Sigmoid colon (tissue), 7 donors: Measurements from ENCODE around the gene GPR18. TPM values are rescaled to one million over a fixed set of nuclear protein-coding genes. Genes with fewer than 3 reads are reported as not detected.

Source experiments
- DNase-seq: peaks from one replicate; pipeline ENCODE4 v3.0.0-alpha.2; 2019
- H3K27ac ChIP-seq, 4 donors: fragments of 200-600 bp; sonication (generic); one replicate each; pipeline ENCODE4 v1.5.1; 2016 to 2019; ENCODE audit warnings: mild to moderate bottlenecking in 1 of 4
- H3K27me3 ChIP-seq, 3 donors: fragments of 200-600 bp; sonication (generic); one replicate each; pipeline ENCODE4 v1.5.1; 2019; ENCODE audit warnings: mild to moderate bottlenecking in 1 of 3
- H3K36me3 ChIP-seq, 4 donors: fragments of 200-600 bp; sonication (generic); one replicate each; pipeline ENCODE4 v1.5.1; 2016 to 2019
- H3K4me1 ChIP-seq, 4 donors: fragments of 200-600 bp; sonication (generic); one replicate each; pipeline ENCODE4 v1.5.1; 2017 to 2019
- H3K4me3 ChIP-seq, 4 donors: fragments of 200-600 bp; sonication (generic); one replicate each; pipeline ENCODE4 v1.5.1; 2017 to 2019; ENCODE audit warnings: mild to moderate bottlenecking in 2 of 4, moderate library complexity in 1 of 4
- H3K9me3 ChIP-seq, 4 donors: fragments of 200-600 bp in 3 of 4; sonication (generic) in 3 of 4; one replicate each; pipeline versions ENCODE4 v1.5.1 to v1.6.1; 2013 to 2019
- CTCF ChIP-seq, 4 experiments: fragments of 450-650 bp in 3 of 4; fragments of 200-600 bp in 1 of 4; IDR thresholded peaks; one replicate each; pipeline ENCODE4 v1.5.1; 2016 to 2019; ENCODE audit warnings: antibody characterized with exemption in 4 of 4, mild to moderate bottlenecking in 3 of 4, moderate library complexity in 2 of 4
- EP300 ChIP-seq, 4 donors: sonication (generic); formaldehyde crosslinking; IDR thresholded peaks; one replicate each; pipeline ENCODE4 v1.6.1; 2017; ENCODE audit warnings: antibody characterized with exemption in 4 of 4
- POLR2A ChIP-seq, 2 donors: fragments of 450-650 bp; IDR thresholded peaks; one replicate each; pipeline ENCODE4 v1.6.1; 2016; ENCODE audit warnings: antibody characterized with exemption in 2 of 2, mild to moderate bottlenecking in 2 of 2, moderate library complexity in 2 of 2
- POLR2AphosphoS5 ChIP-seq, 4 donors: sonication (generic); formaldehyde crosslinking; IDR thresholded peaks; one replicate each; pipeline ENCODE4 v1.6.1; 2017; ENCODE audit warnings: antibody characterized with exemption in 4 of 4
- WGBS, 2 donors: extraction: QIAGEN DNeasy Blood & Tissue Kit; methylation state at CpG; one replicate each; pipeline ENCODE4 v1.1.7; 2013; 5-methylcytosine and 5-hydroxymethylcytosine counted together
- intact Hi-C: fragments of 100-400 bp; cut with DNase I; formaldehyde crosslinking; loops from one replicate; pipeline ENCODE4 v1.15.1; 2023
- polyA plus RNA-seq, 3 donors: library from polyadenylated mRNA; stranded (reverse); fragments of 200-250 nt; gene quantifications; one replicate each; pipeline ENCODE4 v1.2.3, GENCODE V29; 2013
- total RNA-seq, 4 donors: library from RNA; depleted of rRNA; stranded (reverse); fragments of >200 nt; gene quantifications; one replicate each; pipeline ENCODE4 v1.1.0, GENCODE V29; 2016
- donor health status: healthy with polysubstance abuse.
- donor health status: Bipolar disorder and iron deficiency.
- donor health status: healthy.

Gene GPR18
- total and polyA plus RNA-seq, 7 donors = 0.83 to 7.5 TPM; not detected in 5

GRCh38 chr13:99293178-99293577, 35.0 kb upstream of the GPR18 start:
- Histone ChIP-seq H3K27ac (no peak overlapping the region), H3K27me3 (no peaks in the 10 kb centered on the region), H3K9me3 (no peaks in the 10 kb centered on the region), H3K4me3 (no peak overlapping the region), H3K36me3 (peaks cover 0 to 30% (median 3%) of the 10 kb centered on the region in 4 donors), H3K4me1 (peaks cover 0 to 21% (median 8%) of the 10 kb centered on the region in 4 donors)
- TF ChIP-seq EP300 (IDR thresholded peaks at IDR 0.05) (no peak), POLR2AphosphoS5 (IDR thresholded peaks at IDR 0.05) (no peak), POLR2A (IDR thresholded peaks at IDR 0.05) (no peak), CTCF (IDR thresholded peaks at IDR 0.05) (no peak)
- DNase-seq = no peak
- intact Hi-C loops = no loop called here
- WGBS, 2 donors = 71 to 90% methylated on average over 2 of the region's 2 CpGs

GRCh38 chr13:99290894-99291293, 32.7 kb upstream of the GPR18 start:
- Histone ChIP-seq H3K4me3 (no peak overlapping the region), H3K36me3 (peaks cover 0 to 29% (median 3%) of the 10 kb centered on the region in 4 donors), H3K4me1 (peaks cover 0 to 30% (median 12%) of the 10 kb centered on the region in 4 donors), H3K27ac (no peak overlapping the region), H3K9me3 (no peaks in the 10 kb centered on the region), H3K27me3 (no peaks in the 10 kb centered on the region)
- no peak for DNase-seq
- intact Hi-C loops = no loop called here
- 83 to 88% methylated on average over 3 of the region's 3 CpGs for WGBS, 2 donors
- TF ChIP-seq EP300 (IDR thresholded peaks at IDR 0.05) = no peak
- no peak for TF ChIP-seq POLR2A (IDR thresholded peaks at IDR 0.05)
- no peak for TF ChIP-seq POLR2AphosphoS5 (IDR thresholded peaks at IDR 0.05)
- no peak for TF ChIP-seq CTCF (IDR thresholded peaks at IDR 0.05)

GRCh38 chr13:99289674-99290337, 31.6 kb upstream of the GPR18 start:
- Histone ChIP-seq H3K4me1 (peaks cover 0 to 28% (median 16%) of the 10 kb centered on the region in 4 donors), H3K27me3 (no peaks in the 10 kb centered on the region), H3K9me3 (no peaks in the 10 kb centered on the region), H3K27ac (no peak overlapping the region), H3K36me3 (peaks cover 0 to 18% (median under 1%) of the 10 kb centered on the region in 4 donors), H3K4me3 (no peak overlapping the region)
- TF ChIP-seq POLR2AphosphoS5 (IDR thresholded peaks at IDR 0.05) (no peak), EP300 (IDR thresholded peaks at IDR 0.05) (no peak), POLR2A (IDR thresholded peaks at IDR 0.05) (no peak), CTCF (IDR thresholded peaks at IDR 0.05) (no peak)
- WGBS, 2 donors = 73 to 78% methylated on average over 7 of the region's 7 CpGs
- no peak for DNase-seq
- intact Hi-C loops = no loop called here

GRCh38 chr13:99289271-99289670, 31.1 kb upstream of the GPR18 start:
- TF ChIP-seq POLR2A (IDR thresholded peaks at IDR 0.05) = no peak
- TF ChIP-seq POLR2AphosphoS5 (IDR thresholded peaks at IDR 0.05) = no peak
- TF ChIP-seq CTCF (IDR thresholded peaks at IDR 0.05) = no peak
- TF ChIP-seq EP300 (IDR thresholded peaks at IDR 0.05) = no peak
- Histone ChIP-seq H3K4me3 (no peak overlapping the region), H3K36me3 (peaks cover 0 to 12% (median 0%) of the 10 kb centered on the region in 4 donors), H3K27ac (no peak overlapping the region), H3K4me1 (peaks cover 0 to 28% (median 16%) of the 10 kb centered on the region in 4 donors), H3K27me3 (no peaks in the 10 kb centered on the region), H3K9me3 (no peaks in the 10 kb centered on the region)
- intact Hi-C loops = no loop called here
- WGBS, 2 donors = 88 to 89% methylated on average over 2 of the region's 2 CpGs
- no peak for DNase-seq
